ENCODE results near the gene SKOR1. TPM values are rescaled to one million over a fixed set of nuclear protein-coding genes. Genes with fewer than 3 reads are reported as not detected.

SKOR1 gene
- total RNA-seq, 1 donor from 2014 or later: not detected

- no peak for DNase-seq (ENCODE audit: extremely low read depth, low read depth, low spot score)
Observed at GRCh38 chr15:67792250-67792942, 32.9 kb upstream of the SKOR1 start.

- no peak for DNase-seq (ENCODE audit: extremely low read depth, low read depth, low spot score)
Observed at GRCh38 chr15:67794832-67795574, 30.3 kb upstream of the SKOR1 start.

GRCh38 chr15:67796196-67797127 lies 28.8 kb upstream of the SKOR1 start:
- no peak for DNase-seq (ENCODE audit: extremely low read depth, low read depth, low spot score)

DNA sequence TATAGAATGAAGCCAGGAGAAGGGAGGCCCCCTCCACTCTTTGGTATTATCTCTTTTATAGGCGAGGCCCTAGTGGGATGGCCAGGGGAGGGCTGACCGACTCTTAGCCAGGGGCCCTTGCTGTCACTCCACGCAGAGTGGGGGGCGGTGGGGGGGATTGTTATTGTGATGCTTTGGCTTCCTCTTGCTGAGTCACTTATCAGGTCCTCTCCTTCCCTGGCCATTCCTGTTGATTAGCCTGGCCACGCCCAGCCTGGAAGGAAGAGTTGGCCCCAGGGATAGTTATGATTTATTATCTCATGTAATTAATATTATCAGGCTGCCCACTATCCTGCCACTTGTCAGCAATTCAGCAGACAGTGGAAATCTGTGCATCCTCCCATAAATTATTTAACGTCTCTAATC lies 25.5 kb upstream of the SKOR1 start:
- no peak for DNase-seq (ENCODE audit: extremely low read depth, low read depth, low spot score)

DNA sequence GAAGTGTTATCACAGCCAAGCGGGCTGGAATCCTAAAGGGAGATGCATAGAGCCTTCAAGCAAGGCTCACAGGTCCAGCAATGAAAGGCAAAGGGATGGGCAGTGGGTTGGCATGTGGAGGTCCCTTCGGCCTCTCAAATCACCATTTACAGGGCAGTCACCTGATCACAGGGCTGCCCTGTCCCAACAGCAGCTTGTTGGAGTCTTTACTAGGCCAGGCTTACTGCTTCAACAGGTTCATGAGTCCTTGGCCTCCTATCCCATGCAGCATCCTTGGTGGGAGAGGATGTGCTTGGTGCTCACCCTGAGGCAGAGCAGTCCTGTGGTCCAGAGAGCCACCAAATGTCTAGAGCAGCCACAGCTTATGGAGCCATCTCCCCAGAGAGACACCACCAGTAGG lies 24.2 kb upstream of the SKOR1 start:
- DNase-seq (ENCODE audit: extremely low read depth, low read depth, low spot score): no peak

- no peak for DNase-seq (ENCODE audit: extremely low read depth, low read depth, low spot score)
Observed at GRCh38 chr15:67801926-67802914, 23.1 kb upstream of the SKOR1 start.

DNA sequence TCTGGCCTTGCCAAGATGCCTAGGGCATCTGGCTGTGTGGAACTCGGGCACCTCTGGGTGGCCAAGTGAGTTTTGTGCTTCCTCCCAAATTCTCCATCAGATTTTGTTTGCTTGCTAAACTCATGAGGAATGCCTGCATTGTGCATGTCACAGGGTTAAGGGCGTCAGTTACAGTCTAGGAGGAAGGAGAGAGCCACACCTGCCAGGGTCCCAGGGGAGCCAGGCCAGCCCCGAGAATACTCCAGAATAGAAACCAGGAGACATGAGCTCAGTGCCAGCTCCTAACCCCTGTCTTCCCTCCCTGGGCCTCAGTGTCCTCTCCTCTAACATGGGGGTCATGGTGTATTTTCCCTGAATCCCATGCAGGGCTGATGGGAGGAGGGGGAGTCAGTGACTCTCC lies 22.0 kb upstream of the SKOR1 start:
- DNase-seq (ENCODE audit: extremely low read depth, low read depth, low spot score): no peak

DNA sequence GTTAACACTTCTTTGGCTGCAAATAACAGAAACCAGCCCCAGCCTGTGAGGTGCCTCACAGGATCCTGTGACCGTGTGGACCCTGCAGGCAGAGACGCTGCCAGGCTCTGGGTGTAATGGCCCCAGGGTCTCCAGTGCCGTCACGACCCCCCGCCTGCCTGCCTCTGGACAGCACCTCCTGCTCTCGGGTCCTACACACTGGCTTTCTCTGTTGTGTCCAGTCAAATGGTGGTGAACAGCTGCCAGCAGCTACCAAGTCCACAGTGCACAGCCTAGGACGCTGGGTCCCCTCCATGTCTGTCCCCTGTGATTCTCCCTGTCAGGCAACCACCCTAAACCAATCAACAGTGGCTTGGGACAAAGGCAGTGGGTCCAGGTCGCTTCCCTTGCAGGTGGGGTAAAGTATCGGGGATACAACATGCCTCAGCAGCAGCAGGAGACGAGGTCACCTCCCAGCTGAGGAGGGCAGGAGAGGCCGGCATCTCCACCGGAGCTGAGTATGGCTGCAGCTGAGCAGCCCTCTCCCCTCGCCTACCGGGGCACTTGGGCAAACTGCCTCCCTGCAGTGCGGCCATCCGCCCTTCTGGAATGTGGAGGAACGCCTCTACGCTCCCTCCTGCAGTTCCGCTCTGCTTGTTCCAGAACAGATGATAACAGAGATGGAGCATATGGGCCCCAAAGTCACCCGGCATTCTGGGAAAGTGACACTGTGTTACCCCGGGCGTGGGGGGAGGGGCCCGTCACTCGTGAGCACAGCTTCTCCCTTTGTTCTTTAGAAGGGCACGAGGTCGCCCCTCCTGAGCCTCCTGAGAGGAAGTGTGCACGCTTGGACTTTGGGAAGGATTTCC lies 21.1 kb upstream of the SKOR1 start:
- DNase-seq (ENCODE audit: extremely low read depth, low read depth, low spot score): no peak

DNA sequence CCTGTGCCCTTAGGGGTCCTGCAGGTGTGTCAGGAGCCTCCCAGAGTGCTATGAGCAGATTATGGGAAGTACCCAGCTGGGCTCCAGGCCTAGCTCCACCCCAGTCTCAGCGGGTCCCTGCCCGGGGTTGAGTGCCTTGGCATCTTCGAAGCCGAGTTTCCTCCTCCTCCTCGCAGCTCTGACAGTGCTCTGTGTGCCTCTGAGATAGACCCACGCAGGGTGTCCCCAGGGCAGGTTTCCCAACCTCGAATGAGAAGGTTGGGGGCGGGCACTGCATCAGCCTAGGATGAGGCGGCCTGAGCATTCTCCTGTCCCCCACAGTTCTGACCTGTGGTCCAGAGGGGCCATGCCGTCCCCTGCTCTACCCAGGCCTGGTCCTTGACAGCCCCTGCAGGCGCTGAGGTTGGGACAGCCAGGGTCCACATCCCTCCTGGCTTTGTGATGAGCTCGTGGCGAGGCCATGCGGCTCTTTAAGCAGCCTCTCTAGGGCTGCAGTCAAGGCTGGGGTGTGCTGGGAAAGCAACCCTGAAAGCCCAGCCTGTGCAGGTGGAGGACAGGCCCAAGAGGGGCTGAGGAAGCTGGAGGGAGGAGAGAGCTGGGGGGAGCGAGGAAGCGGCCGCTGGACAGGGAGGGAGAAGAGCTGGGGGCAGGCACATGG lies 20.2 kb upstream of the SKOR1 start:
- no peak for DNase-seq (ENCODE audit: extremely low read depth, low read depth, low spot score)

DNA sequence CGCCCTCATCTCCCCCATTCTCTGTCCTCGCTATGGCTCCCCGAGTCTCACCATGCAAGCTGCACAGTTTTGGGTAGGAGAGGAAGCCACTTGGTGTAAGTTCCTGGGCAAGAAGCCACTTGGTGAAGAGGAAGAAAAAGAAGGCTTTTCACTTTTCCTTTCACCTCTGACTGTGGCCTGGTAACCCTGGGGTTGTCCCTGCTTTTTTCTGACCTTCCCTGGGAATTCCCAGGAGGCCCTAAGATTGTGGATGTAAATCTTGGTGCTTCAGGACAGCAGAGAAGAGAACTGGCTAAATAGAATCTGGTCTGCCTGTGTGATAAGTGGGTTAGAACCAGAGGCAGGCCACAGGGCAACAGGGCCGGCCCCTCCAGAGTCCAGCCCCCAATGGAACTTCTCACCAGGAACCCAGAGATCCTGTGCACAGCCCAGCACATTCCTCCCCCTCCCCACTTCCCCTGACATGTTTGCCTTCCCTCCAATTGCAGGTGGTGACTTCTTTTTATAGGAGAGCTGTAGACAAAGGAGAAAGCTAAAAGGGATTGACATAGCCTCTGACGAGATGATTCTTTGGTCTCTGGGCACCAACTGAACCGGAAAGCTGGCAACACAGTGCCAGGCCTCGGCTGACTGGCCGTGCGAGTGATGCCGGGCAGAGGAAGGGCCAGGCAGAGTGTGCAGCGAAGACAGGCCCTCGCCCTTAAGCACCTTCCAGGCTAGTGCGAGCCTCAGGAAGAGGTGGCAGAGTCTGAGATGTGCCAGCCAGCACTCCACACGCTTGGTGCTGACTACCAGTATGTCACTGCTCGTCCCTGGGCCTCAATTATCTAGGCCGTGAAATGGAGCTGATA lies 19.4 kb upstream of the SKOR1 start:
- DNase-seq (ENCODE audit: extremely low read depth, low read depth, low spot score): no peak

- no peak for DNase-seq (ENCODE audit: extremely low read depth, low read depth, low spot score)
Observed at GRCh38 chr15:67806536-67806935, 18.8 kb upstream of the SKOR1 start.

- no peak for DNase-seq (ENCODE audit: extremely low read depth, low read depth, low spot score)
Observed at GRCh38 chr15:67807141-67807540, 18.2 kb upstream of the SKOR1 start.

DNA sequence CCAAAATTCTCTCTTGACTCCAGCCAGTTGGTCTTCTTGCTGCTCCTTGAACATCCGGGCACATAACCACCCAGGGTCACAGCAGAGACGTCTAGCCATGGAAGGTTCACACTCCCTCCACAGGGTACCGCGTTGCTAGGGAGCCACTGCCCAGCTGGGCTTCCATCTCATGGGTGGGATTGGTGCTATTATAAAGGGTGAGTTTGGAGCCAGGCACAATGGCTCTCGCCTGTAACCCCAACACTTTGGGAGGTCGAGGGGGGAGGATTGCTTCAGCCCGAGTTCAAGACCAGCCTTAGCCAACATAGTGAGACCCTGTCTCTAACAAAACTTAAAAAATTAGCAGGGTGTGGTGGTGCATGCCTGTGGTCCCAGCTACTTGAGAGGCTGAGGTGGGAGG lies 17.5 kb upstream of the SKOR1 start:
- DNase-seq (ENCODE audit: extremely low read depth, low read depth, low spot score): no peak

GRCh38 chr15:67808821-67809220 lies 16.5 kb upstream of the SKOR1 start:
- no peak for DNase-seq (ENCODE audit: extremely low read depth, low read depth, low spot score)

DNA sequence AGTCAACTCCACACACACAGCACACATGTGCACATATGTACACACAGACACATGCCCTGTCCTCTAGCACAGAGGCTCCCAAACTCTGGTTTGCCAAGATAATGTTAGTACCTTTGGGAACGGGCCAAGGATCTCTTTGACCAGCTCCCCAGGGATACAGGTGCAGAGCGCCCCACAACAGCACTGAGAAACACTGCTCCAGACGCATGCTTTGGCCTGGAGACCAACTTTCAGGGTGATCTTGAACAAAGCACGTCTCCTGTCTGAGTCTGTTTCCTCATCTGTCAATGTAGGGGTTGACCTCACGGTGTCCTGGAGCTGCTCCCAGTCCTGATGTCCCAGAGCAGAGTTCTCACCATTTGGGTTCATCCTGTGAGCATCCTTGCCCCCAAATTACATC lies 15.9 kb upstream of the SKOR1 start:
- DNase-seq (ENCODE audit: extremely low read depth, low read depth, low spot score): no peak

GRCh38 chr15:67809866-67810265 lies 15.4 kb upstream of the SKOR1 start:
- no peak for DNase-seq (ENCODE audit: extremely low read depth, low read depth, low spot score)

DNA sequence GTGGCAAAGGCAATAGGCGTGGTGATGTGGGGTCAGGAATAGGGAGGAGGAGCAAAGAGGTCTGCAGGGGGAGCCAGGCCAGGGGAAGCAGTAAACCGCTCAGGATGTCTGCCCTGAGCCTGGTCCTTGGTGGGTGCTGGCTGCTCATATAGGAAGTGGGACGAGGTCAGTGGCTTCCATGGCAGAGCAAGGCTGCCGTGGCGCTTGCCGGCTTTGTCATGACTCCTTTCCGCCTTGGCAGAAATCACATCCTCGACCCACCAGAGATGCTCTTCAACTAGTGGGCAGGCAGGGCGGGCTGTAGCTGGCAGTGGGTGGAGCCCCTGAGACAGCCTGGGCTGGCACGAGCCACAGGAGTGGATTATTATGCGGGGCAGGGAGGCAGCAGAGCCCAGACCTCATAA lies 13.1 kb upstream of the SKOR1 start:
- DNase-seq (ENCODE audit: extremely low read depth, low read depth, low spot score): no peak

- no peak for DNase-seq (ENCODE audit: extremely low read depth, low read depth, low spot score)
Observed at GRCh38 chr15:67813104-67813634, 12.1 kb upstream of the SKOR1 start.
